SK-MEL-5 (cell line): ENCODE results near the gene TBC1D2B. TPM values are rescaled to one million over a fixed set of nuclear protein-coding genes. Genes with fewer than 3 reads are reported as not detected.
A peak's percentile ranks its signal among the peaks of the same experiment; 100 is the strongest.

ENCODE experiments used
- DNase-seq: peaks from one replicate; pipeline ENCODE4 v3.0.0-alpha.2; 2016; ENCODE audit warnings: low read depth, low spot score
- in situ Hi-C: cut with HindIII; loops from 2 replicates; pipeline ENCODE4 v1.10.0; 2016; ENCODE audit warnings: low sequenced_read_pairs, high pct_unique_total_duplicates, low pct_unique_long_range_greater_than_20kb
- total RNA-seq: library from RNA; depleted of rRNA; stranded (reverse); fragments of >200 nt; shearing (Covaris generic); gene quantifications from 2 replicates; pipeline ENCODE4 v1.2.3, GENCODE V29; 2014

TBC1D2B gene
- total RNA-seq, 1 experiment from 2014 or later: 16.8 TPM

DNA sequence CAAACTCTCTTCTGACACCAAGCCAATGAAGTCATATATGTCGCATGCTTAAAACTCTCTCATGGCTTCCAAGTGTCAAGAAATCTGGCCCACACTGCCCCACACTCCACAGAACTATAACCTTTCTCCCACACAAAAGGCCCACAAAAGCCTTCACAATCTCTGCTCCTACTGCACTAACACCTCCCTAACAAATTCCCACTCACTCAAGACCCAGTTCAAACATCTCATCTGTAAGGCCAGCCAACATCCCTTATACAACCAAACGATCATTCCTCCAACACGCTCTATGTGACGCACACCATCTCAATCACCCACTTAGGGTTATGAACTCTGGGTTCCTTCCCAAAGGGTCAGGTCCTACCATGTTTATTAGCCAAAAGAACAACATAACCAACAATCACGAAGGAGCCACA, 13.5 kb downstream of the TBC1D2B start:
- in situ Hi-C loops: no loop called here
- no peak for DNase-seq

DNA sequence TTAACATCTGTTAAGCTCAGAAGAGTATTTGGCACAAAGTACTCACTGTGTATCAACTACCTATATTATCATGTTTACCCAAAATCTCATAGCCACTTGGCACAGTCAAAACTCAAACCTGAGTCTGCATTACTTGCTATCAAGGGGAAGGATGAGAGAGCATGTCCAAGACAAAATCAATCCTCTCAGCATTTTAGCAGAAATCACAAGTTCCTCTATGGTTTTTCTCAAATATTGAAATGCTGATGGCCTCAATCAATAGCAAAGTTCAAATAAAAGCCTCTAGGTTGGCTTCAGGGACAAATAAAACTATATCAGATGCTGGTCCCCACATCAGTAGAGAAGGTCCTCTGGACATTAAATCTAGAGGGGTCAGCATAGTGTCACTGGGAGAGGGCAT, 14.3 kb downstream of the TBC1D2B start:
- in situ Hi-C loops: no loop called here

DNA sequence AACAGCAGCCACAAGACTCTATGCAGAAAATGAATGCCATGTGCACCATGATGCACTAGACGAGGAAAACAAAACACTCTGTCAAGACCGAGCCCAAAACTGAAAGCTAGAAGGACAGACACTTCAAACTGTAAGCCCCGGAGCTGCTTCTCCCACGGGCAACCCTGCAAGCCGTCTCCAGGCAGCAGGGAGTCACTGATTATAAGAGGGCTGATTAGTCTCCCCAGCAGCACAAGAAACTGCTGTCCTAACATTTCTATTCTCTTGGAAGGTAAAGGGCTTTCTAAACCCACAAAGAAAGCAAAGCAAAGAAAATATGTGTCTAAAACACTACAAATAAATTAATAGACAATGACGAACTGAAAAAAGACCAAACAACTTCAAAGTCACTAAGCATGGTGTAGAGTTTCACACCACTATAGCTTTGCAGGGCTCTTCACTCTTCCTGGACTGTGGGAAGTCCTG, 15.5 kb downstream of the TBC1D2B start:
- in situ Hi-C loops: no loop called here
- peak; percentile 50 for DNase-seq

More for the DNA sequence above, 14.3 kb downstream of the TBC1D2B start:
- no peak for DNase-seq

DNA sequence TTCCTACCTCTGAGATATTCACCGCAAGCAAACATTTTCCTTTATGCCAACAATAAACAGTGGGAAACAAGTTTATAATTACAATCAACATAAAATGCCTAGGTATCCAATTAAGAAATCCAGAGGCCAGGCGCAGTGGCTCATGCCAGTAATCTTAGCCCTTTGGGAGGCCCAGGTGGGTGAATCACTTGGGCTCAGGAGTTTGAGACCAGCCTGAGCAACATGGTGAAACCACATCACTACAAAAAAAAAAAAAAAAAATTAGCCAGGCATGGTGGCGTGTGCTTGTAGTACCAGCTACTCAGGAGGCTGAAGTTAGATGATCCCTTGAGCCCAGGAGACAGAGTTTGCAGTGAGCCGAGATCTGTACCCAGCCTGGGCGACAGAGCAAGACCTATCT, 17.3 kb downstream of the TBC1D2B start:
- DNase-seq: no peak

DNA sequence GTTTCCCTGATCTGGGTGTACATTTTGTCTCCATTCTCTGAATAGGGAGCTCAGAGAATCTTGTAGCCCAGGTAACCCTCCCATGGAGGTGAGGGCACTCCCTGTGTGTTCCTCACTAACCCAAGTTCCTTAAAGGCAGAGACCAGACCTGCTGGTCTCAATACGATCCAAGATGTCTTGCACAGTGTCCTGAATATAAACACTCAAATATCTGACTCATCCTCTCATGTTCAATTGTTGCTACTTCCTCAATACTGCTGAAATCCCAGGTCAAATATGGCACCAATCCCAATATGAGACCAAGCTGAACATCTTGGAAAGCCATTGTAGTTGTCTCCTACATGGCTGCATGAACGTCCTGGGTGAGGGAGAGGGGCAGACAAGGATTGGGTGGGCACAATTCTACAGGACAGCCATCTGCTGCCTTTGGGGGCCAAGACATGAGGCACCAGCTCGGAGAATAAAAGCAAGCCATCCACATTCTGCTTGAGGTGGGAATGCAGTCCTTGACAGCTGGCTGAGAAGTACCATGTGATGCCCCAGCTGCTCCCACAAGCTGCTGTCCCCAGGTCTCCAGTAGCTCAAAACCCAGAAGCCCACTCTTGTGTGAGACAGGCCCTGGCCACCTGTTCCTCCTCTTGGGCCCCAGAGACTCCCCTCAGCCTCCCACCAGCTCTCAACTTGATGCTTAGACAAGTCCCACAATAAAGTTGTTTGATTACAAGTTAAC, 18.2 kb downstream of the TBC1D2B start:
- DNase-seq: no peak

More for the DNA sequence above, 17.3 kb downstream of the TBC1D2B start:
- in situ Hi-C loops: no loop called here

DNA sequence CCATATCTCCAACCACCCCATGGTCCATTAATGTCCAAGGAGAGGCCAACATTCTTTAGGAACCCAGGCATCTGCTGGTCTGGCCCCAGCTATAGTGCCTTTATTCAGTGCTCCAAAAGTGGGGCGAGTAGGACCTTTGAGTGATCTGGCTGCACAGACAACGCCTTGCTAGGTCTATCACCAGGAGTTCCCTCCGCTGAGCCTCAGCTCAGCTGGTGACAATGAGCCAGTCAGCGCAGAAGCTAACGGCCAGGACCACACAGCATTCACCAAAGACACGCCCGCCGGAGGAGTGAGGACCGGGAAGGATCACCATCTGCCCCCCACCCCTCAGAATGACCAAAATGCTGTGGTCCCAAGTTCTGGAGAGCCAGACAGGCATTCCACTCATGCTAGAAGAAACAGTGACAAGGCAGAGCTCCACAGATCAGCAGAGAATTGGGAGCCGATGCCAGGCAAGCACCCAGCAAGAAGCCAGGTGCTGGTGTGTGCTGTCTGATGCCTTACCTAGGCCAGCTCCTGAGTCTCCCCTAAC, 19.0 kb downstream of the TBC1D2B start:
- no peak for DNase-seq
- in situ Hi-C loops: no loop called here

More for the DNA sequence above, 18.2 kb downstream of the TBC1D2B start:
- in situ Hi-C loops: no loop called here

DNA sequence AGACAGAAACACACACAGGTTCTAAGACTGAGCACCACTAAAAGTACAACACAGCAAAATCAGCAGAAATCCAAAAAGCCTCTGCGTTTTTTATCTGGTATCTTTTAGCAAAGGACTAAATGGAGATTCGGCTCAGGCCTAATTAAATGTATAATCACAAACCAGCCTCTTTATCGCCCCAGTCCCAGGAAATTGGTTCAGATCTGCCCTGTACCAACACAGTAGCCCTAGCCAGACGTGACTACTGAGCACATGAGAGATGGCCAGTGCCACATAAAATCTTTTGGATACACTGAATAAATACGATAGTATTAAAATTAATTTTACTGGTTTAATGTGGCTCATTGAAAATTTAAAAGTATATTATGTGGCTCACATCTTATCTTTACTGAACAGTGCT, 19.7 kb downstream of the TBC1D2B start:
- in situ Hi-C loops: no loop called here
- no peak for DNase-seq

DNA sequence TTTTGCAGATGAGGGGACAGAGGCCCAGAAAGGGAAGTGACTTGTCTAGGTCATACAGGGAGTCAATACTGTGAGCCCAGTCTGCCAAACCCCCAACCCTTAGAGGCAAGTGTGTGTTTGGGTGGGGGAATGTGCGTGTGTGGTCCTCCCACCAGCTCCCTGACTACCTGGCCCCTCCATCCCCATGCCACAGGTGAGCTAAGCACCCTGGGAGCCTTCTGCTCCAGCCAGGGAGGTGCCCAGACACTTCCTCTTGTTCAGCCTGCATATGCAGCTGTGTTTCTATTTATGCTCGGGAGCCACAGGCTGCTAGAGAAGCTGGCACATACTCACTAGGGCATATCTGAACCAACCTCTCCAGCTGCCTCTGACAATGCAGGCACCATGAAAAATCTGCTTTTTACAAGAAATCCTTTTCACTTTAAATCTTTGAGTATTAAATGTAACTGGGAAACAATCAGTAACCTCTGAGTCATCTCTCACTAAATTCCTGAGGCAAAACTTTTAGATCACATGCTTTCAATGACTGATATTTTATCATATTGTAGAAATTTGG, 20.7 kb downstream of the TBC1D2B start:
- DNase-seq: no peak
- in situ Hi-C loops: no loop called here

DNA sequence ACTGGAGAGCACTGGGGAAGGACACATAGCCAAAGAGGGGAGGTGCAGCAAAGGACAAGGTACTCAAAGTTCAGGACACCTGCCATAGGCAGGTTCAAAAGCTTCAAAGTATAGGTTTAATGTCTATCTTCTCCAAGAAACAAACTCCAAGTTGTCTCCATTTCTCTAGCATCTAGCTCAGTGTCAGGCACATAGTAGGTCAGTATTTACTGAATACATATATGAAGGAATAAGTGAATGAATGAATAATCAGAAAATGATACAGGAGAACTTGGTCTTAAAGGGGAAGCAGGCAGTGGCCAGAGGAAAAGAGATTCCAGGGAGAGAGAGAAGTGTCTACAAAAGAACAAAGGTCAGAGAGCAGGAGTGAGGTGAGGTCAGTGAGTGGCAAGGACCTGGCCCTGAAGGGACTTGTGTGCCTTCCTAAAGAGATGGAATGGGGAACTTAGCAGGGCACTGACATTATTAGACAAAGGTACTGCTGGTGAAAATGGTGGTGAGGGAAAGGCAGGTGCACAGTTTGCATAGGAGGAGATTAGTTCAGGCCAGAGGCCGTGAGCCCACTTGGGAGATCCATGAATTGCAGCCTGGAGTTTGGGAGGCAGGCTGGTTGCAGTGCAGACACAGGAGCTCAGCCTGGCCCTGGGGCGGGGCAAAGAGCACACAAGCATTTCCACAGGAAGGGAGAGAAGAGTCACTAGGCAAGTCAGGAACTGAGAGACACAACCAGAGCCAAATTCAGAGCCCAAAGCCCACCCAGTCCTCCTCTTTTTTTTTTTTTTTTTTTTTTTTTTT, 21.4 kb downstream of the TBC1D2B start:
- peak; percentile 36 for DNase-seq
- in situ Hi-C loops: no loop called here

DNA sequence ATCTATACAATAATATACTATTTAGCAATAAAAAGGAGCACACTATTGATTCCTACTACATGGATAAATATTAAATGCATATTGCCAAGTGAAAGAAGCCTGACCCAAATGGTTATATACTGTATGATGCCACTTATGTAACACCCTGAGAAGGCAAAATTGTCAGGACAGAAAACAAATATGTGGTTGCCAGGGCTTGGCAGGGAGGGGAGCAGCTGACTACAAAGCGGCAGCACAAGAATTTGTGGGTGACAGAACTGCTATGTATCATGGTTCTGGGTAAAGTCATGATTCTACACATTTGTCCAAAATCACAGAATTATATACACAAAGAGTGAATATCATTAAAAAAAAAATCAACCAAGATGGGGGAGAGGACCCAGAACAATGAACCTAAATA, 22.5 kb downstream of the TBC1D2B start:
- in situ Hi-C loops: no loop called here
- DNase-seq: no peak

DNA sequence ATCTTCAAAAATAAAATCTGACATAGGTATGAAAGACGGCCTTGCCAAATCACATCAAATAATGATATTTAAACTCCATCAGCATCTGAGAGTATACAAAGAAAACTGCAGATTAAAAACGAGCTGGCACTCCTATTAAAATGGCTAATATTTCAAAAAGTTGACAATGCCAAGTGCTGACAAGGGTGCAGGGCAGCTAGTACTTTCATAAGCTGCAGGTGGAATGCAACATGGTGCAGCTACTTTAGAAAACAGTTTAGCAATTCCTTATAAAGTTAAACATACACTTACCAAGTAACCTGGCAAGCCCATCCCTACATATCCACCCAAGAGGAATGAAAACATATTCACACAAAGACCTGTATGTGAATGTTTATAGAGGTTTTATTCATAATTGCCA, 23.0 kb downstream of the TBC1D2B start:
- DNase-seq: no peak
- in situ Hi-C loops: no loop called here

DNA sequence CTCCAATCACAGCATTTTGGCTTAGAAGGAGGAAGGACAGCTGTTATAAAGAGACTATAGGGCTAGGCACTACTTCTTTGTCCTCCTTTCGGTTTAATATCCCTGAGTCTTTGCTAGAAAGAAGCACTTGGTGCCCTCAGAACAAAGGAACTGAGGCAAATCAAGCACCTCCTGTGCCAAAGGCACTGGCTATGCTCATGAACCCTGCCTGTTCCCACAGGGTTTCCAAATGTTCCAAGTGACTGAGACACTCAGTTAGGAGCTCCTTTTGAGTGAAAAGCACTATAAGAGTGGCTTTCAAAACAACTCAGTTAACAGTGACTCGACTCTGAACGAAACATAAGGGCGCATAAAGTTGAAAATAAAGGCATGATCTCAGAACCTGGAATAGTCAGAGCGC, 25.0 kb downstream of the TBC1D2B start:
- in situ Hi-C loops: no loop called here
- no peak for DNase-seq

DNA sequence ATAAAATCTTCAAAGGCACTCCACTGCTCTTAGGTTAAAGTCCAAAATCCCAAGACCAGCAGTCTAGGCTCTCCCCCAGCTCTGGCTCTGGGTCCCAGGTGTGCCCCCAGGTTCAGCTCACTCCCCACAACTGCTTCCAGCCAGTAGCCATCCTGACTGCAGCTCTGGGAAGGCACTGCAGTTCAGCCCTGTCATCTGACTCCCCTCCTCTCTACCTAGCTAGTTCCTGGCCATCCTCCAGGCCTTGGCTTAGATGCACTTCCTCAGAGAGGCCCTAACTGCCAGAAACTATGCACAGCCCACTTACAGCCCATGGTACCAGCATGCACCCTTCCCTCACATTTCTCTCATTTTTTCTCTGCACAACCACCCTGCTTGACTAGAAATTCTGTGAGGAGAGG, 25.5 kb downstream of the TBC1D2B start:
- in situ Hi-C loops: no loop called here
- DNase-seq: no peak

DNA sequence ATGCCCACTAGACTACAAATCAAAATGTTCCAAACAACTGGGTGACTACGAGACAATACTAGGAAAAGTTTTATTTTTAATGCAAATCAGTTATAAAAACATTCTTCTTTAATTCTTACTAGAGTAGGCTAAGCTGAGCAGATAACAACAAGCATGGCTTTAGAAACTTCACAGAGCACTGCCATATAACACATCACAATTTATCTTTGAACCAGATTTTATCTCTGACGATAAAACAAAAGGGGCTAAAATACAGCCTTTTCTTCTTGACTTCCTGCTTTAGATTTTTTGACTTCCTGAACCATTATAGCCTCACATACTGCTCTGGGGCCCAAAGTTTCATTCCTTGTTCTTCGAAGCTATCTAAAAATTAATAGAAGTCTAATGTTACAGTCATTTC, 25.9 kb downstream of the TBC1D2B start:
- in situ Hi-C loops: no loop called here
- DNase-seq: no peak

DNA sequence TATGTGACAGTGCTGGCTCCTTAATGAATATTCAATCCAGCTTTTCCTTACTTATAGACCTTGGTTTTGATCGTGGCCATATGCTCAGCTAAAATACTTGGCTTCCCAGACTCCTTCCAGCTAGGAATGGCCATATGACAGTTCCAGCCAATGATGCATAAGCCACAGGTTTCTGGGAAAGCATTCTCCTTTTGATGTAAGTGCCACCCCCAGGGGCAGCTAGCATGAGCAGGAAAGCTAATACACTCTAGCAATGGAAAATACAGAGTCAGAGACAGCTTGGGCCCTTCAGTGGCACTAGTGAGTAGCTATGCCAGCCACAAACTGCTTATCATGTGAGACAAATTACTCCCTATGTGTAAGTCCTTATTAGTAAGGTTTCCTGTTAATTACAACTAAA, 26.7 kb downstream of the TBC1D2B start:
- in situ Hi-C loops: no loop called here
- DNase-seq: no peak

DNA sequence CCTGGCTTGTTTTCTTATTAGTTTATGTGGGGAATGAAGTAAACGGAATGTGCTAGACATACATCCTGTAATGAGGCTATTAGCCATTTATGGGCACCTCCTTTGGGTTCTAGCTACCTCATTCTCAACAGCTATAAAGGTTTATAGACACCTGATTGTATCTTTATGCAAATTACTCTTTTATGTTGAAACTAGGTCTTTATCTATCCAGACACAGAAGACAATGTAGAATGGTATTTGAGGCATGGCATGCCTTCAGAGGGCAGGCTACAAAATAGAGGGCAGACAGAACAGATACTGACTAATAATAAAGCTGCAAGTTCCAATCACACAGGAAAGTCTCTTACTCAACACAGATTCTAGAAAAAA, 27.1 kb downstream of the TBC1D2B start:
- in situ Hi-C loops: no loop called here

DNA sequence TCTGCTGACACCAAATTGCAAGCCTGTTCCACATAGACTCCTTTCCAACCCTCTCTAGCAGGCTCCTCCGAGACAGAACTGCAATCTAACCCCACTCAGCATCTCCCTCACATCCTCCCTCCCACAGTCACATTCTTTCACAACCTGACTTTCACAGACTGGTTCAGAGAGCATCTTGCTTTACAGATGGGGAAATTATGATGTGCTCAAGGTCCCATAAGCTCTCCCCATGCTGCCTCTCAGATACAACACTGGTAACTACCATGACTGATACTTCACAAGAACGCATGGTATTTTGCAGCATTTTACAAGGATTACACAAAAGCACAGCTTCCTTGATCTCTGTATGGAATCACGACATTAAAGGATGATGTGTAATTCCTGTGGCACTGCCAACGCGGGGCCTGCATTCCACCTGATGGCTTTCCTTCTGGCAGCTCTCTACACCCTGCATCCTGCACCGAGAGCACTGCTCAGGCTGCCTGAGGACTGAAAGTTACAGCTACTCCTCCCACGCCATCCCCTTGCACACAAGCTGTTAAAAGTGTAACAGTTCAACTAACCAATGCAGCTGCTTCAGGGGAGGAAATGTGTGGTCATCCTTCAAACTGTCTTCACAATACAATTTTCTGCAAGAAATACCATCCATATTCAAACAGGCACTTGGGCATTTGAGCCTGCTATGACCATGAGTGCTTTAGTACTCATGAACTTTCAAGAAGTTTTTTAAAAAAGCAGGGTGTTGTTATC, 27.6 kb downstream of the TBC1D2B start:
- in situ Hi-C loops: no loop called here
- DNase-seq: no peak

More for the DNA sequence above, 27.1 kb downstream of the TBC1D2B start:
- DNase-seq: no peak

DNA sequence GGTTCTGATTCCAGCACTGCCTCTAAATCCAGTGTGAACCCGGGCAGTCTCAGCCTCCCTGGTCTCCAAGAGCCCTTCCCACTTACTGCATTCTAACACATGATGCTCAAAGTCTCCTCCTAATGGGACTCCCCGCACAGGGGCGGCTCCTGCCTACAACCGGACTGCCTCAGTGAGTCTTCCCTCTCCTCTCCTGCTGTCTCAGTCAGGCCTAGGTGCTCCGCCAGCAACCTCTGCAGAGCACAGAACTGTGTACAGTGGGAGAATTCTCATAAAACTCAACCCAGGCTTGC, 28.9 kb downstream of the TBC1D2B start:
- DNase-seq: no peak
- in situ Hi-C loops: no loop called here
